ENCODE results near the gene ABTB2.
A peak's percentile ranks its signal among the peaks of the same experiment; 100 is the strongest.

Gene ABTB2

DNA sequence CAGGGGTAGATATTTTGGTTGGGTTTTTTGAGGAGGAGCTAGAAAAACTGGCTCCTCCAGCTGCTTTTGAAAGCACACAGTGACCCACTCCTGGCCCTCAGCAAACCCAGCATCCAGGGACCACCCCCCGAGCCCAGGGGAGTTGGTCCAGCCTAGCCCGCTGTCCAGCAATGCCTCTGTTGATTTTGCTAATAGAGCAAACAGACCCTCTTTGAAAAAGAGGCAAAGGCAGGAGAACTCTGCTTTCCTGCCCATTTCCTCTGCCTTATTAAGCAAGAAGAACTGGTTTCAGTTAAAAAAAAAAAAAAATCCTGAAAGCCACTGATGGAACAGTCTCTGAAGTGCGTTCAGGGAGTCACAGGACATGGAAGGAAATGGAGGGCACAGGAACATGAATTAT, 25.3 kb downstream of the ABTB2 start:
- H3K4me3 ChIP-seq (replicated peaks in 1 of 2; ENCODE audit: low read depth in 2 of 2, low read length in 2 of 2), result no peak overlapping the region
- TF ChIP-seq, protein P1, sequence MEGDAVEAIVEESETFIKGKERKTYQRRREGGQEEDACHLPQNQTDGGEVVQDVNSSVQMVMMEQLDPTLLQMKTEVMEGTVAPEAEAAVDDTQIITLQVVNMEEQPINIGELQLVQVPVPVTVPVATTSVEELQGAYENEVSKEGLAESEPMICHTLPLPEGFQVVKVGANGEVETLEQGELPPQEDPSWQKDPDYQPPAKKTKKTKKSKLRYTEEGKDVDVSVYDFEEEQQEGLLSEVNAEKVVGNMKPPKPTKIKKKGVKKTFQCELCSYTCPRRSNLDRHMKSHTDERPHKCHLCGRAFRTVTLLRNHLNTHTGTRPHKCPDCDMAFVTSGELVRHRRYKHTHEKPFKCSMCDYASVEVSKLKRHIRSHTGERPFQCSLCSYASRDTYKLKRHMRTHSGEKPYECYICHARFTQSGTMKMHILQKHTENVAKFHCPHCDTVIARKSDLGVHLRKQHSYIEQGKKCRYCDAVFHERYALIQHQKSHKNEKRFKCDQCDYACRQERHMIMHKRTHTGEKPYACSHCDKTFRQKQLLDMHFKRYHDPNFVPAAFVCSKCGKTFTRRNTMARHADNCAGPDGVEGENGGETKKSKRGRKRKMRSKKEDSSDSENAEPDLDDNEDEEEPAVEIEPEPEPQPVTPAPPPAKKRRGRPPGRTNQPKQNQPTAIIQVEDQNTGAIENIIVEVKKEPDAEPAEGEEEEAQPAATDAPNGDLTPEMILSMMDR (IDR thresholded peaks at IDR 0.05; ENCODE audit: low read depth, low read length), result no peak
- no peak for DNase-seq (ENCODE audit: low read depth in 2 of 2)

DNA sequence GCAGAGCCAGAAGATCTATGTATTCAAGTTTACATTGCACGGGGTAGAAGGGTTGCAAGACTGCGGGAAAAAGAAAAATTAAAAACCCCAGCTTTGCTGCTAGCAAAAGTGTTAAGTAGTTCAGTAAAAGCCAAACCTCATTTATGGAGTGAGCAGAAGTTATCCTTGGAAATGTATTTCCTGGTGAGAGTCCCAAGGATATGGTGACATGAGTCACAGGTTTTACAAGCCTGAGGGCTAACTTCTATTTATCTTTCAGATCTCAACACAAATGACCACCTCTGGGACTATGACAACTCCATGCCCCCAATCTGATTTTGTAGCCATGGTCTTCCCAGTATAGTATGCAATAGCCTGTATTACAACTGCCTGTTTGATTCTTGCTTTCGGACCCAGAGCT, 26.1 kb downstream of the ABTB2 start:
- no peak overlapping the region for H3K4me3 ChIP-seq (replicated peaks in 1 of 2; ENCODE audit: low read depth in 2 of 2, low read length in 2 of 2)
- TF ChIP-seq, protein P1 (IDR thresholded peaks at IDR 0.05; ENCODE audit: low read depth, low read length), result no peak
- DNase-seq (ENCODE audit: low read depth in 2 of 2), result no peak

DNA sequence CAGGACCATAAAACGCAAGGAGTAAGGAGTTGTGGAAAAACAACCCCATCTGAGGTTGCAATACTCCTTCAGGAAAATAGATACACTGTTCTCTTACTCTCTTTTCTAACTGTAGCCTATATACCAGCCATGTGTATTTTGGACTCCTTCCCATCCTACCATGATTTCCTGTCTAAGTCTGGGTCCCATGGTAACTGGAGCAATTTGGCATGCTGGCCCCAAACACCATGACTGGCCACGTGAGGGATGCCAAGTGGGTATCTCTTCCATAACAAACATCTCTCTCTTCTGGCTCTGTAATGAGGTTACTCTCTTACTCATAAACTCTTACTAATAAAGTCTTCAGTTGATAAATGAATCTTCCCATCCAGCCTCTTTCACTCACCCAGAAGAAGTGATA, 26.5 kb downstream of the ABTB2 start:
- DNase-seq (ENCODE audit: low read depth in 2 of 2), result peak; percentile 67 to 82
- no peak overlapping the region for H3K4me3 ChIP-seq (replicated peaks in 1 of 2; ENCODE audit: low read depth in 2 of 2, low read length in 2 of 2)
- TF ChIP-seq, protein P1 (IDR thresholded peaks at IDR 0.05; ENCODE audit: low read depth, low read length), result no peak

DNA sequence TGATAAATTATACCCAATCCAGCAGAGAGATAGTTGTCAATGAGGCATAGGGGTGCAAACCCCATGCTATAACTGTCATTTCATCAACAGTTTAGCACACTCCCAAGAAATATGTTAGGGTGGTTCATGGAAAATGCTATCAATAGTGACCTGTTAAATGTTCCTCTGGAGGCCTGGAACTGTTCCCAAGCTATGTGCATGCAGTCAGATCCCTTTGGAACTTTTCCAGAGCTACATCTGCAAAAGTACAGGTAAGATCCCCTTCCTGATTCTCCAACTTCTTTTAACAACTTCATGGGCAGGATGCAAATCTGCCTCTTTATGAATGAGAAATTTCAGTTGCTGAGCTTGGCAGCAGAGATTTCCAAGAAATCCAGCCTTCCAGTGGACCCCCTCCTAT, 27.2 kb downstream of the ABTB2 start:
- H3K4me3 ChIP-seq (replicated peaks in 1 of 2; ENCODE audit: low read depth in 2 of 2, low read length in 2 of 2), result no peak overlapping the region
- no peak for DNase-seq (ENCODE audit: low read depth in 2 of 2)
- TF ChIP-seq, protein P1 (IDR thresholded peaks at IDR 0.05; ENCODE audit: low read depth, low read length), result no peak

- TF ChIP-seq, protein P1 (IDR thresholded peaks at IDR 0.05; ENCODE audit: low read depth, low read length), result no peak
- no peak for DNase-seq (ENCODE audit: low read depth in 2 of 2)
- H3K4me3 ChIP-seq (replicated peaks in 1 of 2; ENCODE audit: low read depth in 2 of 2, low read length in 2 of 2), result no peak overlapping the region
Observed at GRCh38 chr11:34329876-34330275, 27.9 kb downstream of the ABTB2 start.

DNA sequence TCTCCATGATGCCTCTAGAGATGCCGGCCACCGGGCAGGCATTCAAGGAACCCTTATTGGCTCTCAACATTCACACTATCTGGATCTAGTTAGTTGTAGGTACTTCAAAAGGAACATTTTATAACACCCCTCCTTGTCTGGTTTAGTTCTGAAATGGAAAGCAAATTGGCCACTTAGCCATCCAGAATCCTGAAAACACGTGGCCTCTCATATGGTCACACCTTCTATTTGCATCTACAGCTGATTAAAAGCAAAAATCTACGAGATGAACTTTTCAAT, 29.2 kb downstream of the ABTB2 start:
- H3K4me3 ChIP-seq (replicated peaks in 1 of 2; ENCODE audit: low read depth in 2 of 2, low read length in 2 of 2), result no peak overlapping the region
- DNase-seq (ENCODE audit: low read depth in 2 of 2), result no peak
- TF ChIP-seq, protein P1 (IDR thresholded peaks at IDR 0.05; ENCODE audit: low read depth, low read length), result no peak

DNA sequence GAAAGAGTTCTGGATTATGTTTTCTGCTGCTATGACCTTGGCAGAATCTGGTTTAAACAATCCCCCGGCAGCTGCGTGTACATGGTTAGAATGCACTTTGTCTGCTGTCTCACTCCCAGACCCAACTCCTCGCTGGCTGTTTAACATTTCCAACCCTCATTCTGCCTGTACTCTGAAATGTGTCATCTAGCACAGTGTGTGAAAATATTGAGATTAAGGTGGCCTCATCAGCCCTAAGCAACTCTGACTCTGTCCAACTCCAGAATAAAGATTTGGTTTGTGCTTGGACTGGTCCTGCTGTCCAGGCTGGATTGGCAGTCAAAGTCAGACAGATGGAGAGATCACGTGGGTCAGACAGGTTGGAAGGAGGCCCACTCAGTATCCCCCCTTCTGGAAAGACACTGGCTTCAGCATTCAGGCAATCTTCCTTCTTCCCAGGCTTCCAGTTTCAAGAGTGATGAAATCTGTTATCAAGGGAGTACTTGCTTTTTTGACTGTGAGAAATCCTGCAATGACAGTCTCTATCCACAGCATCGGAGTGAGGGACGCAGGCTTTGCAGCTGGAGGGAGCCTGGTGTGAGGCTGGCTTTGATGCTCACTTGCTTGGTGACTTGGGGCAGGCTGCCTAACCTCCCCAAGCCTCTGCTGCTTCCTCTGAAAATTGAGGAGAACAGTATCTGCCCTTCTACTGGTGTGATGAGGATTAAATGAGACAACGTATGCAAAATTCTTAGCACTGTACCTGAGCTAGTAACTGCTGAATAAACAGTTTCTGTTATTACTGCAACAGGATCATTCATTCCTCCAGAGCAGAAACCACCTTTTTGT, 29.8 kb downstream of the ABTB2 start:
- no peak overlapping the region for H3K4me3 ChIP-seq (replicated peaks in 1 of 2; ENCODE audit: low read depth in 2 of 2, low read length in 2 of 2)
- TF ChIP-seq, protein P1 (IDR thresholded peaks at IDR 0.05; ENCODE audit: low read depth, low read length), result no peak
- peak in 1 of 2 donors; percentile 36 for DNase-seq (ENCODE audit: low read depth in 2 of 2)
